Measurements from ENCODE around the gene NOTCH4. TPM values are rescaled to one million over a fixed set of nuclear protein-coding genes. Genes with fewer than 3 reads are reported as not detected.

NOTCH4 gene
- total and polyA plus RNA-seq, 9 of the 15 experiments (the other 6 are each of a cell fraction or from before 2014, with no cell fraction given): 0.24 to 4.3 (median 1.7) TPM

DNA sequence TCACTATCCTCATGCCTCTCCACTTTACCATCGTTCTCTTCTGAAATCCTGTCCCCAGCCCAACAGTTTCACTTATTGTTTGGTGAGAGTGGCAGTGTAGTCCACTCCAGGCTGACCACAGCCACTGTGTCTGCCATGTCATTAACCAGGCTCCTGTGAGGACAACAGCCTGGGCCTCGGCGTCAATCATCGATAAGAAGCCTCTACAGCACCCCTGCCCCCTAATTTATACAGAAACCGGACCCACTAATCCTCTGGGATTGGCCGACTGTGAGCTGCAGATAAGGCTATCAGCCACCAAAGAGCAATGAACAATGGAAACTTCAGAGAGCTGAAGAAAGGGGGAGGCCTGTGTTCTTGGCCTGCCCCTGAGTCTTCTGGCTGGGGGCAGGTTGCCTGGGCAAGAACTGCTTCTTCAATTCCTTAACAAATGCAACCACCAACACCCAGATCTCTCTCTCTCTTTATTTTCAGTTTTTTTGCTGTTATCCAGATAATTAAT lies 56.1 kb downstream of the NOTCH4 start (continued):
- no peak for TF ChIP-seq KAT7 (CRISPR knock-in tag; IDR thresholded peaks at IDR 0.05; ENCODE audit: borderline replicate concordance)
- TF ChIP-seq ZNF592 (IDR thresholded peaks at IDR 0.05): peak; percentile 96
- no peak for TF ChIP-seq XRCC3 (IDR thresholded peaks at IDR 0.05)
- peak; percentile 75 for TF ChIP-seq L3MBTL2 (IDR thresholded peaks at IDR 0.05)
- peak; percentile 86 for TF ChIP-seq ZBTB9 (CRISPR knock-in tag; IDR thresholded peaks at IDR 0.05)
- peak; percentile 18; the same call in 1 of the 2 replicates for TF ChIP-seq POLR2AphosphoS2 (IDR thresholded peaks at IDR 0.05; ENCODE audit: low read length)
- TF ChIP-seq YBX1 (IDR thresholded peaks at IDR 0.05): no peak
- TF ChIP-seq GATAD2A (IDR thresholded peaks at IDR 0.05): peak; percentile 88
- 0 out of 2 replicates have a peak, but pooled peaks have one; percentile 36 for TF ChIP-seq KHSRP (IDR thresholded peaks at IDR 0.05)
- TF ChIP-seq, protein P1, sequence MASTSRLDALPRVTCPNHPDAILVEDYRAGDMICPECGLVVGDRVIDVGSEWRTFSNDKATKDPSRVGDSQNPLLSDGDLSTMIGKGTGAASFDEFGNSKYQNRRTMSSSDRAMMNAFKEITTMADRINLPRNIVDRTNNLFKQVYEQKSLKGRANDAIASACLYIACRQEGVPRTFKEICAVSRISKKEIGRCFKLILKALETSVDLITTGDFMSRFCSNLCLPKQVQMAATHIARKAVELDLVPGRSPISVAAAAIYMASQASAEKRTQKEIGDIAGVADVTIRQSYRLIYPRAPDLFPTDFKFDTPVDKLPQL (IDR thresholded peaks at IDR 0.05; ENCODE audit: extremely low read depth, insufficient read length): no peak
- TF ChIP-seq ZNF347 (CRISPR knock-in tag; IDR thresholded peaks at IDR 0.05; ENCODE audit: low read depth): no peak
- no peak for TF ChIP-seq ZNF77 (CRISPR knock-in tag; IDR thresholded peaks at IDR 0.05)
- TF ChIP-seq RBM34 (IDR thresholded peaks at IDR 0.05; ENCODE audit: borderline replicate concordance, insufficient read depth, low read length): no peak
- peak; percentile 93 for TF ChIP-seq GATA2 (CRISPR knock-in tag; IDR thresholded peaks at IDR 0.05)
- TF ChIP-seq, protein P2, sequence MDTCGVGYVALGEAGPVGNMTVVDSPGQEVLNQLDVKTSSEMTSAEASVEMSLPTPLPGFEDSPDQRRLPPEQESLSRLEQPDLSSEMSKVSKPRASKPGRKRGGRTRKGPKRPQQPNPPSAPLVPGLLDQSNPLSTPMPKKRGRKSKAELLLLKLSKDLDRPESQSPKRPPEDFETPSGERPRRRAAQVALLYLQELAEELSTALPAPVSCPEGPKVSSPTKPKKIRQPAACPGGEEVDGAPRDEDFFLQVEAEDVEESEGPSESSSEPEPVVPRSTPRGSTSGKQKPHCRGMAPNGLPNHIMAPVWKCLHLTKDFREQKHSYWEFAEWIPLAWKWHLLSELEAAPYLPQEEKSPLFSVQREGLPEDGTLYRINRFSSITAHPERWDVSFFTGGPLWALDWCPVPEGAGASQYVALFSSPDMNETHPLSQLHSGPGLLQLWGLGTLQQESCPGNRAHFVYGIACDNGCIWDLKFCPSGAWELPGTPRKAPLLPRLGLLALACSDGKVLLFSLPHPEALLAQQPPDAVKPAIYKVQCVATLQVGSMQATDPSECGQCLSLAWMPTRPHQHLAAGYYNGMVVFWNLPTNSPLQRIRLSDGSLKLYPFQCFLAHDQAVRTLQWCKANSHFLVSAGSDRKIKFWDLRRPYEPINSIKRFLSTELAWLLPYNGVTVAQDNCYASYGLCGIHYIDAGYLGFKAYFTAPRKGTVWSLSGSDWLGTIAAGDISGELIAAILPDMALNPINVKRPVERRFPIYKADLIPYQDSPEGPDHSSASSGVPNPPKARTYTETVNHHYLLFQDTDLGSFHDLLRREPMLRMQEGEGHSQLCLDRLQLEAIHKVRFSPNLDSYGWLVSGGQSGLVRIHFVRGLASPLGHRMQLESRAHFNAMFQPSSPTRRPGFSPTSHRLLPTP (IDR thresholded peaks at IDR 0.05; ENCODE audit: borderline replicate concordance, extremely low read depth, insufficient read length): no peak
- TF ChIP-seq RHOXF2B (CRISPR knock-in tag; conservative IDR thresholded peaks at IDR 0.05): no peak
- TF ChIP-seq DMBX1 (CRISPR knock-in tag; IDR thresholded peaks at IDR 0.05; ENCODE audit: borderline replicate concordance): peak; percentile 99
- TF ChIP-seq PYGO2 (tag; IDR thresholded peaks at IDR 0.05): peak; percentile 69; the same call in 1 of the 2 replicates
- no peak for TF ChIP-seq ZNF511 (CRISPR knock-in tag; IDR thresholded peaks at IDR 0.05)
- no peak for TF ChIP-seq RFX1 (IDR thresholded peaks at IDR 0.05)
- TF ChIP-seq ZNF780A (CRISPR knock-in tag; IDR thresholded peaks at IDR 0.05): no peak

Data from K562 (cell line).